A549 treated with AZD9567 at 1 μM for 4 hours (cell line): Measurements from ENCODE around the gene RO60. TPM values are rescaled to one million over a fixed set of nuclear protein-coding genes. Genes with fewer than 3 reads are reported as not detected.

Experiments used
- total RNA-seq: library from RNA; stranded (reverse); fragments of 200-300 nt; extraction: Qiagen RNA extraction; gene quantifications from 5 replicates; pipeline ENCODE4 v1.2.3, GENCODE V29; 2022; ENCODE audit not compliant: insufficient read depth

RO60 gene
- total RNA-seq: 24.9 to 71.7 TPM (median 28.4 TPM) in 5 replicates

GRCh38 chr1:193059282-193060114, at the start of gene RO60, which contains the start of gene UCHL5:
TSS of gene RO60 (plus strand) at chr1:193059612. CDS start at chr1:193069055, 9,443 bp downstream.
TSS of gene UCHL5 (minus strand) at chr1:193059360. CDS start at chr1:193059260, 100 bp downstream.

GRCh38 chr1:193104907-193105820, 45.8 kb downstream of the RO60 start, which contains the start of gene GLRX2:
TSS of gene GLRX2 (minus strand) at chr1:193105414. CDS start at chr1:193105382, 32 bp downstream.

Other genes with a start within 250 kb of the RO60 start
- 41.9 to 49.7 TPM (median 44.7 TPM) in 5 replicates for gene UCHL5, start 252 bp upstream of the RO60 start, total RNA-seq
- 35.9 to 54.8 TPM (median 50.3 TPM) in 5 replicates for gene GLRX2, start 45.8 kb downstream of the RO60 start, total RNA-seq
- gene CDC73, start 62.4 kb downstream of the RO60 start, total RNA-seq: 27.7 to 36.4 TPM (median 32.3 TPM) in 5 replicates
- not detected in 5 replicates for gene B3GALT2, start 127.0 kb downstream of the RO60 start, total RNA-seq